Osteocyte (in vitro differentiated cells): ENCODE data around the gene LIMS2. TPM values are rescaled to one million over a fixed set of nuclear protein-coding genes. Genes with fewer than 3 reads are reported as not detected.

ENCODE experiments used
- DNase-seq: peaks from one replicate; pipeline ENCODE4 v3.0.0; 2021; ENCODE audit warnings: mixed read lengths; ENCODE audit not compliant: unreplicated experiment; ENCODE audit errors: extremely low spot score
- H3K27ac Mint-ChIP-seq: one replicate; pipeline ENCODE4 v1.8.0; 2021; ENCODE audit warnings: mild to moderate bottlenecking, mixed read lengths; ENCODE audit not compliant: unreplicated experiment
- H3K27me3 Mint-ChIP-seq: one replicate; pipeline ENCODE4 v1.8.0; 2021; ENCODE audit warnings: mixed read lengths; ENCODE audit not compliant: unreplicated experiment
- H3K36me3 Mint-ChIP-seq: one replicate; pipeline ENCODE4 v1.8.0; 2021; ENCODE audit warnings: mixed read lengths; ENCODE audit not compliant: unreplicated experiment
- H3K4me1 Mint-ChIP-seq: one replicate; pipeline ENCODE4 v1.8.0; 2021; ENCODE audit warnings: mixed read lengths; ENCODE audit not compliant: unreplicated experiment
- H3K4me3 Mint-ChIP-seq: one replicate; pipeline ENCODE4 v1.8.0; 2021; ENCODE audit warnings: mild to moderate bottlenecking, moderate library complexity, mixed read lengths; ENCODE audit not compliant: unreplicated experiment
- H3K9me3 Mint-ChIP-seq: one replicate; pipeline ENCODE4 v1.8.0; 2021; ENCODE audit warnings: mixed read lengths; ENCODE audit not compliant: unreplicated experiment
- total RNA-seq: library from RNA; stranded (reverse); gene quantifications from 2 replicates; pipeline ENCODE4 v1.2.1, GENCODE V29; 2021
- TF ChIP-seq, protein P1 (sequence below): fragments of 200-600 bp; sonication (generic); IDR thresholded peaks from 2 replicates; pipeline ENCODE4 v1.5.0; 2021; ENCODE audit warnings: antibody characterized with exemption, mild to moderate bottlenecking, moderate library complexity

LIMS2 gene
- total RNA-seq, 1 donor from 2014 or later = 51.0 TPM

DNA sequence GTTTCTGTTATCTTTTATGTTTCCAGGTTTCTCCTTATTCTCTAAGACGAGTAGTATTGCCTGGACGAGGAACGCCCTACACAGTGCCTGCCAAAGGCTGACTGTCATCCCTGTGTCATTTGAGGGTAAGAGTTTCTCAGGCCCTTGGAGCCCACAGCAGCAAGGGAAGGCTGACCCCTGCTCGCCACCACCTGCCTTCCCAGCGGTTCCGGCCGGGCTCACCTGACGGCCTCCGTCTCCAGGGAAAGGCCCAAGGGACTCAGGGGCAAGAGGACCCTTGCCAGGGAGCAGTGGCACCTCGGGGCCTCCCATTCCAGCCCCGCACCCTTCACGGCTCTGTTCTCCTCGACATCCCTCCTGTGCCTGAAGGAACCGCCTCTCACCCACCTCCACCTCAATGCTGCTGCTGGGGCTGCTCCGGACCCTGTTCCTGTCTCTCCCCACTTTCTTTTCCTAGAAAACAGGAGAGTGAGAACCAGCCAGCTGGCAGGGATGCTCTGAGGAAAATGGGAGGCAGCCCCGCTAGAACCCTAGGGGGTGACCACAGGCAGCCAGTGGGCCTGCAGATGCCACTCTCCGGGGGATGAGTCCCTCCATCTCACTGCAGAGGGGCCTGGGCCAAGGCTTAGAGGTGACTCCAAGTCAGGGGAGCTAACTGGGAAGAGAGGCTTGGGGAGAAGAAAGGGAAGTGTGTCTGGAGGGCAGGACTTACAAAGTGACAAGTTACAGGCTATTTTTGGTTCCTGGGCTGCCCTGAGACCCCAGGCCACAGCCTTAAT is 1.9 kb downstream of the LIMS2 start:
- Mint-ChIP-seq H3K4me1 (peaks cover 48% of the 10 kb centered on the region), H3K36me3 (peaks cover 2% of the 10 kb centered on the region), H3K27me3 (no peaks in the 10 kb centered on the region), H3K27ac (peak overlapping the region; percentile 83), H3K9me3 (no peaks in the 10 kb centered on the region), H3K4me3 (peak overlapping the region; percentile 81)
- peak; percentile 81 for DNase-seq
- TF ChIP-seq, protein P1, sequence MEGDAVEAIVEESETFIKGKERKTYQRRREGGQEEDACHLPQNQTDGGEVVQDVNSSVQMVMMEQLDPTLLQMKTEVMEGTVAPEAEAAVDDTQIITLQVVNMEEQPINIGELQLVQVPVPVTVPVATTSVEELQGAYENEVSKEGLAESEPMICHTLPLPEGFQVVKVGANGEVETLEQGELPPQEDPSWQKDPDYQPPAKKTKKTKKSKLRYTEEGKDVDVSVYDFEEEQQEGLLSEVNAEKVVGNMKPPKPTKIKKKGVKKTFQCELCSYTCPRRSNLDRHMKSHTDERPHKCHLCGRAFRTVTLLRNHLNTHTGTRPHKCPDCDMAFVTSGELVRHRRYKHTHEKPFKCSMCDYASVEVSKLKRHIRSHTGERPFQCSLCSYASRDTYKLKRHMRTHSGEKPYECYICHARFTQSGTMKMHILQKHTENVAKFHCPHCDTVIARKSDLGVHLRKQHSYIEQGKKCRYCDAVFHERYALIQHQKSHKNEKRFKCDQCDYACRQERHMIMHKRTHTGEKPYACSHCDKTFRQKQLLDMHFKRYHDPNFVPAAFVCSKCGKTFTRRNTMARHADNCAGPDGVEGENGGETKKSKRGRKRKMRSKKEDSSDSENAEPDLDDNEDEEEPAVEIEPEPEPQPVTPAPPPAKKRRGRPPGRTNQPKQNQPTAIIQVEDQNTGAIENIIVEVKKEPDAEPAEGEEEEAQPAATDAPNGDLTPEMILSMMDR = no peak

DNA sequence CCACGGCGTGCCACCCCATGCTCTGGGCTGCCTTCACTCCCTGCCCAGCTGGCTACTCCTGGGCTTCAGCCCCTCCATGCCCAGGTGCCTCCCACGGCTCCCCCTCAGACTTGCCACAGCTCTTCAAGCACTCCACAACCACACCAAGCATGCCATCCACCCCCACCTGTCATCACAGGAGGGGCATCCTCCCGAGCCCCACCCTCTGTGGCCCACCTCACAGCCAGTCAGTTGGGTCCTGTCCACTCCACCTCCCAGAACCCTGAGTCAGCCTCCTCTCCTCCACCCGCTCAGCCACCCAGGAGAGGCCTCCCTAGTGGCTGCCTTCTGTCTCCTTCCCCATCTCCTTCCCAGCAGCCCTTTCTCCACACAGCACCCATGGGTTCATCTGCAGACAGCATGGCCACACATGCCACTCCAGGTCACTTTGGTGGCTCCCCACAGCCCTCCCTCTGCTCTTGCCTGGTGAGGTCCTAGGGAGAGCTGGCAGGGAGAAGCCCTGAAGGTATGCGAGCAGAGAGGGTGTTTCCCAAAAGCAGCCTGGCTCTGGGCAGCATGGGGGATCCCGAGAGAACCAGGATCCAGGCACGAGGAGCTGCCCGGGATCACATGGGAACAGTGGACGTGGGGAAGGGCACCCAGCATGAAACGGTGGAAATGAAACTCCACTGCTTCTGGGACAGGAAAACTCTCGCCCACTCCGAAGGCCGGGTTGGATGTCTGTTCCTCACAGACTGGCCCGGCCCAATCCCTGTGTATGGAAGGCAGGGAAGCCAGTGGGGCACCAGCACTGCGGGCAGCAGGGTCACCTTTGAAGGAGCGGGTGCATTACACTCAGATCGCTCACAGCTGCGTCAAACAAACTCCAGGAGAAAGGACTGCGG is 2.7 kb downstream of the LIMS2 start:
- H3K4me1 Mint-ChIP-seq = peaks cover 48% of the 10 kb centered on the region
- no peaks in the 10 kb centered on the region for H3K27me3 Mint-ChIP-seq
- H3K27ac Mint-ChIP-seq = peak overlapping the region; percentile 75
- peak overlapping the region; percentile 29 for H3K4me3 Mint-ChIP-seq
- no peaks in the 10 kb centered on the region for H3K9me3 Mint-ChIP-seq
- peak; percentile 81 for DNase-seq
- TF ChIP-seq, protein P1 = no peak
- H3K36me3 Mint-ChIP-seq = peaks cover 3% of the 10 kb centered on the region

DNA sequence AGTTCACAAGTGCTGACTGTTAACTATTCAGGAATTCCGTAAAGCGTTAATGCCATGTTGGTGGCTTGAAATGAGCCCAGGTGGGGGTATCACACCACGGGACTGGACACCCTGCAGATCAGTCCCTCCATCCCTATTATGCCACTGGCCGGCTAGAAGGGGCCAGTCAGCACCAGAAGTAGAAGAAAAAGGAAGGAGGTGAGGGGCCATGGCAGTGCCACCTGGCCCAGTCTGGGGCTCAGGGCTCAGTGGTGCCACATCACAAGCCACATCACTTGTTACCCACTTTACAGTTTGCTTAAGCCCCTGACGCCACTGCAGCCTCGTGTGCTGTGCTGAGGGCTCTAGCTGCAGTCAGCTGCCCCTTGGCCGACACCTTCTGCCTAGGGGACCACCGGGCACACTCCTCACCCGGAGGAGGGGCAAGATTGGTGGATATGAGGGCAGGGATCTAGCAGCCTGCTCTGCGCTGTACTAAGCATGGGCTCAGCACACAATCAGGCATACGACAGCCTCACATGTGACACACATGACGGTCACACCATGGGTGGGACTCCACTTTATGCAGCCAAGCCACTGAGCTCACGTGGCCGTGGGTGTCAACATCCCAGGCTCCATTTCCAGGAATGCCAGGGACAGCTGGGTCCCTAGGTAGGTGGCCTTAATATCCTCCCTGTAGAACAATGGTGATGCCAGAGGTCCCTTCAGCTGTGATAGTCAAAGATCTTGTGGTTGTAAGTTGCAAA is 3.6 kb downstream of the LIMS2 start:
- Mint-ChIP-seq H3K27ac (peak overlapping the region; percentile 75), H3K27me3 (no peaks in the 10 kb centered on the region), H3K4me1 (peaks cover 44% of the 10 kb centered on the region)

DNA sequence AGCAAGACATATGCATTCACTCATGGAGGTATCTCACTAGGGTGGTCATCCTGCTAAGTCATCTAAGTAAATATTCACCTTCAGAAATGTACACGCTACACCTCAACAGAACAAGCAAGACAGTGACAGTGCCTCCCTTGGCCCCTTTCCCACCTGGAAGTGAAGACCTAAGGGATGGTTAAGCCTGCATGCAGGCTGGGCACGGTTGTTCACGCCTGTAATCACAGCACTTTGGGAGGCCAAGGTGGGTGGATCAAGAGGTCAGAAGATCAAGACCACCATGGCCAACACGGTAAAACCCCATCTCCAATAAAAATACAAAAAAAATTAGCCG is 4.4 kb downstream of the LIMS2 start:
- Mint-ChIP-seq H3K36me3 (peaks cover 4% of the 10 kb centered on the region), H3K4me1 (peaks cover 38% of the 10 kb centered on the region), H3K27me3 (no peaks in the 10 kb centered on the region), H3K9me3 (no peaks in the 10 kb centered on the region), H3K4me3 (no peak overlapping the region), H3K27ac (no peak overlapping the region)
- TF ChIP-seq, protein P1 = no peak
- DNase-seq = no peak

More for the DNA sequence above, 3.6 kb downstream of the LIMS2 start:
- no peak overlapping the region for H3K4me3 Mint-ChIP-seq
- peaks cover 4% of the 10 kb centered on the region for H3K36me3 Mint-ChIP-seq
- TF ChIP-seq, protein P1 = no peak
- DNase-seq = peak; percentile 70
- no peaks in the 10 kb centered on the region for H3K9me3 Mint-ChIP-seq
